HepG2 (cell line): ENCODE results near the gene C16orf87. TPM values are rescaled to one million over a fixed set of nuclear protein-coding genes. Genes with fewer than 3 reads are reported as not detected.

Experiments used
- HNF4G ChIP-seq, 2 experiments: sonication (generic) in 1 of 2; formaldehyde crosslinking in 1 of 2; IDR thresholded peaks; 2 replicates each; pipeline versions ENCODE4 v1.4.0 to v1.6.1; 2011 to 2020; ENCODE audit warnings: borderline replicate concordance in 2 of 2, low read depth in 2 of 2, mild to moderate bottlenecking in 2 of 2, low read length in 1 of 2, missing genetic modification reagents in 1 of 2, moderate library complexity in 1 of 2
- MBNL3 ChIP-seq: fragments of 250-450 bp; sonication (Bioruptor Pico); conservative IDR thresholded peaks from 2 replicates; pipeline ENCODE4 v1.8.0; 2022; ENCODE audit warnings: mild to moderate bottlenecking, inconsistent platforms
- ZFP82 ChIP-seq: sonication (generic); formaldehyde crosslinking; IDR thresholded peaks from 2 replicates; pipeline ENCODE4 v1.5.1; 2020; ENCODE audit warnings: mild to moderate bottlenecking, missing genetic modification reagents, borderline replicate concordance
- ZNF30 ChIP-seq: sonication (generic); formaldehyde crosslinking; IDR thresholded peaks from 2 replicates; pipeline ENCODE4 v1.5.0; 2020; ENCODE audit warnings: mild to moderate bottlenecking, missing genetic modification reagents
- ZNF441 ChIP-seq: sonication (generic); formaldehyde crosslinking; IDR thresholded peaks from 2 replicates; pipeline ENCODE4 v1.7.0; 2021; ENCODE audit warnings: missing genetic modification reagents, borderline replicate concordance
- ZNF446 ChIP-seq: sonication (generic); formaldehyde crosslinking; IDR thresholded peaks from 2 replicates; pipeline ENCODE4 v1.5.0; 2020; ENCODE audit warnings: mild to moderate bottlenecking, missing genetic modification reagents
- ZNF678 ChIP-seq: sonication (generic); formaldehyde crosslinking; IDR thresholded peaks from 2 replicates; pipeline ENCODE4 v1.4.0; 2020; ENCODE audit warnings: mild to moderate bottlenecking, missing genetic modification reagents
- polyA plus RNA-seq, 8 experiments: library from polyadenylated mRNA; depleted of rRNA in 3 of 8; stranded (reverse) in 7 of 8; unstranded in 1 of 8; fragments of >200 nt; fragmentation: Illumina TruSeq in 4 of 8; extraction: Trizol in 4 of 8; gene quantifications; 2 replicates each; pipeline versions ENCODE4 v1.2.1 to v1.2.3, GENCODE V29; 2011 to 2016; ENCODE audit warnings: low read depth in 4 of 8, missing spikeins in 1 of 8, mixed read lengths in 1 of 8; ENCODE audit not compliant: insufficient read depth in 1 of 8
- total RNA-seq, 5 experiments: library from RNA; depleted of rRNA; stranded (reverse); fragments of >200 nt; fragmentation: Illumina TruSeq; extraction: Trizol; gene quantifications; 2 replicates each; pipeline ENCODE4 v1.2.3, GENCODE V29; 2016; ENCODE audit warnings: low read depth in 1 of 5
- TF ChIP-seq, protein P1 (sequence below): sonication (generic); formaldehyde crosslinking; IDR thresholded peaks from 2 replicates; pipeline ENCODE4 v1.4.0; 2020; ENCODE audit warnings: missing genetic modification reagents
- TF ChIP-seq, protein P2 (sequence below): sonication (generic); formaldehyde crosslinking; IDR thresholded peaks from 2 replicates; pipeline ENCODE4 v1.5.0; 2020; ENCODE audit warnings: mild to moderate bottlenecking, missing genetic modification reagents, borderline replicate concordance

The C16orf87 gene
- total and polyA plus RNA-seq, 2 of the 13 experiments (the other 11 are each of a cell fraction or from before 2014, with no cell fraction given) = 8.6 to 19.5 TPM

DNA sequence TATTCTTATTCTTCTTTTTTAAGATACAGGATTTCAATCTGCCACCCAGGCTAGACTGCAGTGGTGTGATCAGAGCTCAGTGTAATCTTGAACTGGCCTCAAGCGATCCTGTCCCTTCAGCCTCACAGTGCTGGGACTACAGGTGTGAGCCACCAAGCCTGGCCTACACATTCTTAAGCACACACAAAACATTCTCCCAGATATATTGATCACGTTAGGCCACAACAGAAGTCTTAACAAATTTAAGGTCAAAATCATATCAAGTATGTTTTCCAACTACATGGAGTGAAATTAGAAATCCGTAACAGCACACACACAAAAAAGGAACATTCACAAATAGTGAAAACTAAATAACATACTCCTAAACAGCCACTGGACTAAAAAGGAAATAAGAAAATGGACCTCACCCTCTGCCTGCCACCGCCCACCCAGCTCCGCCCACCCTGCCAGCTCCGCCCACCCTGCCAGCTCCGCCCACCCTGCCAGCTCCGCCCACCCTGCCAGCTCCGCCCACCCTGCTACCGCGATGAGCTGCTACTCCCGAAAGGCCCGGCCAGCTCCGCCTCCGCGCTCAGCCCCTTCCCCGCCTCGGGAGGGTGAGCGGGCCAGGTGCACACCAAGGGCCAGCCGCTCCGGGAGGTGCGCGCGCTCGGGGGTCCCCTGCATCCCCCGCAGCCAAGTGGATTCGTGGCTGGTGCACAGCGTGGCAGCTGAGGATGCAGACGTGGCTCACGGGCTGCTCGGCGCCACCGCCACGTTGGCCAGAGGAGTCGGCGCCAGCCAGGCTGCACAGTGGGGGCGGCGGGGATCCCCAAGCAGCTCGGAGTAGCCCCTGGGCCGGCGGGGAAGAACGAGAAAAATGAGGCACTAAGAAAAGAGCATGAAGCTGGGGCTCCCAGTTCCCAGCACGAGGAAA is 41.2 kb downstream of the C16orf87 start (continued):
- TF ChIP-seq ZNF30 (CRISPR knock-in tag) = peak; percentile 88
- TF ChIP-seq, protein P1, sequence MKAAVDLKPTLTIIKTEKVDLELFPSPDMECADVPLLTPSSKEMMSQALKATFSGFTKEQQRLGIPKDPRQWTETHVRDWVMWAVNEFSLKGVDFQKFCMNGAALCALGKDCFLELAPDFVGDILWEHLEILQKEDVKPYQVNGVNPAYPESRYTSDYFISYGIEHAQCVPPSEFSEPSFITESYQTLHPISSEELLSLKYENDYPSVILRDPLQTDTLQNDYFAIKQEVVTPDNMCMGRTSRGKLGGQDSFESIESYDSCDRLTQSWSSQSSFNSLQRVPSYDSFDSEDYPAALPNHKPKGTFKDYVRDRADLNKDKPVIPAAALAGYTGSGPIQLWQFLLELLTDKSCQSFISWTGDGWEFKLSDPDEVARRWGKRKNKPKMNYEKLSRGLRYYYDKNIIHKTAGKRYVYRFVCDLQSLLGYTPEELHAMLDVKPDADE (CRISPR knock-in tag) = 0 out of 2 replicates have a peak, but pooled peaks have one; percentile 69
- TF ChIP-seq, protein P2, sequence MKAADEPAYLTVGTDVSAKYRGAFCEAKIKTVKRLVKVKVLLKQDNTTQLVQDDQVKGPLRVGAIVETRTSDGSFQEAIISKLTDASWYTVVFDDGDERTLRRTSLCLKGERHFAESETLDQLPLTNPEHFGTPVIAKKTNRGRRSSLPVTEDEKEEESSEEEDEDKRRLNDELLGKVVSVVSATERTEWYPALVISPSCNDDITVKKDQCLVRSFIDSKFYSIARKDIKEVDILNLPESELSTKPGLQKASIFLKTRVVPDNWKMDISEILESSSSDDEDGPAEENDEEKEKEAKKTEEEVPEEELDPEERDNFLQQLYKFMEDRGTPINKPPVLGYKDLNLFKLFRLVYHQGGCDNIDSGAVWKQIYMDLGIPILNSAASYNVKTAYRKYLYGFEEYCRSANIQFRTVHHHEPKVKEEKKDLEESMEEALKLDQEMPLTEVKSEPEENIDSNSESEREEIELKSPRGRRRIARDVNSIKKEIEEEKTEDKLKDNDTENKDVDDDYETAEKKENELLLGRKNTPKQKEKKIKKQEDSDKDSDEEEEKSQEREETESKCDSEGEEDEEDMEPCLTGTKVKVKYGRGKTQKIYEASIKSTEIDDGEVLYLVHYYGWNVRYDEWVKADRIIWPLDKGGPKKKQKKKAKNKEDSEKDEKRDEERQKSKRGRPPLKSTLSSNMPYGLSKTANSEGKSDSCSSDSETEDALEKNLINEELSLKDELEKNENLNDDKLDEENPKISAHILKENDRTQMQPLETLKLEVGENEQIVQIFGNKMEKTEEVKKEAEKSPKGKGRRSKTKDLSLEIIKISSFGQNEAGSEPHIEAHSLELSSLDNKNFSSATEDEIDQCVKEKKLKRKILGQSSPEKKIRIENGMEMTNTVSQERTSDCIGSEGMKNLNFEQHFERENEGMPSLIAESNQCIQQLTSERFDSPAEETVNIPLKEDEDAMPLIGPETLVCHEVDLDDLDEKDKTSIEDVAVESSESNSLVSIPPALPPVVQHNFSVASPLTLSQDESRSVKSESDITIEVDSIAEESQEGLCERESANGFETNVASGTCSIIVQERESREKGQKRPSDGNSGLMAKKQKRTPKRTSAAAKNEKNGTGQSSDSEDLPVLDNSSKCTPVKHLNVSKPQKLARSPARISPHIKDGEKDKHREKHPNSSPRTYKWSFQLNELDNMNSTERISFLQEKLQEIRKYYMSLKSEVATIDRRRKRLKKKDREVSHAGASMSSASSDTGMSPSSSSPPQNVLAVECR = peak; percentile 96
- TF ChIP-seq ZNF446 (CRISPR knock-in tag) = no peak
- TF ChIP-seq ZFP82 (CRISPR knock-in tag) = peak; percentile 78; the same call in 1 of the 2 replicates
- TF ChIP-seq ZNF678 = no peak
- 0 out of 2 replicates have a peak, but pooled peaks have one; percentile 53 for TF ChIP-seq ZNF441 (CRISPR knock-in tag)
- no peak for TF ChIP-seq MBNL3 (CRISPR knock-in tag)
- TF ChIP-seq HNF4G (IDR thresholded peaks at IDR 0.05; ENCODE audit: borderline replicate concordance, low read depth, low read length) = peak; percentile 14; the same call in 1 of the 2 replicates
- TF ChIP-seq HNF4G (CRISPR knock-in tag; IDR thresholded peaks at IDR 0.05; ENCODE audit: borderline replicate concordance, low read depth) = no peak
